ENCODE data around the gene HTT.

GRCh38 chr4:3263053-3263875 is 188.8 kb downstream of the HTT start:
- TF ChIP-seq CTCF (IDR thresholded peaks at IDR 0.05; ENCODE audit: insufficient read depth, low read depth, low read length) (no peak), EZH2 (IDR thresholded peaks at IDR 0.05; ENCODE audit: insufficient read depth, low read length) (no peak)

All from astrocyte (in vitro differentiated cells and primary cell).